HCT116 (cell line): ENCODE measurements around the gene MEIOB. TPM values are rescaled to one million over a fixed set of nuclear protein-coding genes. Genes with fewer than 3 reads are reported as not detected.

Source experiments
- ATAC-seq: fragments of 200-7000 bp; cut with Tn5 transposase; 2 replicates; pipeline ENCODE4 v1.9.1; 2020; ENCODE audit warnings: mild to moderate bottlenecking, moderate library complexity
- BruUV-seq: library from RNA; stranded (reverse); fragments of 400-500 nt; replicated peaks from 2 replicates; lab custom pipeline; 2021; lab: Mats Ljungman, UMichigan
- CTCF ChIA-PET: fragments of 300-600 bp; sonication (Branson Sonifier 250); formaldehyde crosslinking; loops from one replicate; lab custom pipeline; 2021; ENCODE audit warnings: antibody characterized with exemption; lab: Charles Lee
- POLR2A ChIA-PET: fragments of 300-600, 350-600 bp; sonication (Branson Sonifier 250); formaldehyde crosslinking; loops from one replicate; lab custom pipeline; 2021; ENCODE audit warnings: antibody characterized with exemption; lab: Charles Lee
- RAD21 ChIA-PET, 2 experiments: fragments of 300-600 bp; sonication (Branson Sonifier 250); formaldehyde crosslinking; loops; one replicate each; lab custom pipeline; 2023; ENCODE audit warnings: low total read pairs in 2 of 2; ENCODE audit not compliant: uncharacterized antibody in 2 of 2, unreplicated experiment in 2 of 2, low non-redundant PET in 1 of 2; lab: Charles Lee
- DNase-seq: peaks from one replicate; pipeline ENCODE4 v3.0.0-alpha.2; 2010; ENCODE audit warnings: low read depth, low spot score
- H2AFZ ChIP-seq: fragments of 200-600 bp; shearing (Covaris generic), sonication (generic); 2 replicates; pipeline ENCODE4 v1.6.1; 2017; ENCODE audit warnings: low read depth, mixed run types, mixed read lengths, antibody characterized with exemption, low read length; ENCODE audit not compliant: poor library complexity, severe bottlenecking
- H3K27ac ChIP-seq: 2 replicates; pipeline ENCODE4 v1.5.1; 2012; ENCODE audit warnings: low read depth, low read length
- H3K27me3 ChIP-seq: fragments of 200-600 bp; sonication (generic); 2 replicates; pipeline ENCODE4 v1.6.1; 2016; ENCODE audit warnings: mixed run types, low read length, mixed read lengths; ENCODE audit not compliant: insufficient read depth
- H3K36me3 ChIP-seq, 2 experiments: fragments of 200-500 bp in 1 of 2; fragments of 200-600 bp in 1 of 2; sonication (Bioruptor generic) in 1 of 2; sonication (generic) in 1 of 2; 2 replicates each; pipeline versions ENCODE4 v1.5.1 to v1.6.1; 2014 to 2016; ENCODE audit warnings: low read length in 2 of 2, inconsistent platforms in 1 of 2, mixed read lengths in 1 of 2, mixed run types in 1 of 2; ENCODE audit not compliant: insufficient read depth in 2 of 2, control insufficient read depth in 1 of 2
- H3K4me1 ChIP-seq, 2 experiments: fragments of 200-600 bp in 1 of 2; sonication (generic) in 1 of 2; 2 replicates each; pipeline versions ENCODE4 v1.5.1 to v1.6.1; 2012 to 2017; ENCODE audit warnings: low read length in 2 of 2, inconsistent platforms in 1 of 2, mild to moderate bottlenecking in 1 of 2, mixed read lengths in 1 of 2, mixed run types in 1 of 2, moderate library complexity in 1 of 2; ENCODE audit not compliant: insufficient read depth in 2 of 2, control insufficient read depth in 1 of 2
- H3K4me2 ChIP-seq: fragments of 200-600 bp; sonication (generic); 2 replicates; pipeline ENCODE4 v1.6.1; 2017; ENCODE audit warnings: mixed run types, low read length, mixed read lengths
- H3K4me3 ChIP-seq, 2 experiments: fragments of 200-600 bp in 1 of 2; sonication (generic) in 1 of 2; replicated peaks in 1 of 2; 2 replicates each; pipeline ENCODE4 v1.5.1; 2011 to 2016; ENCODE audit warnings: low read length in 2 of 2, control low read depth in 1 of 2, low read depth in 1 of 2, mild to moderate bottlenecking in 1 of 2, mixed read lengths in 1 of 2, mixed run types in 1 of 2
- H3K79me2 ChIP-seq: fragments of 200-600 bp; sonication (generic); 2 replicates; pipeline ENCODE4 v1.6.1; 2017; ENCODE audit warnings: mild to moderate bottlenecking, mixed run types, low read length, moderate library complexity, mixed read lengths; ENCODE audit not compliant: insufficient read depth
- H3K9ac ChIP-seq: fragments of 200-600 bp; sonication (generic); 2 replicates; pipeline ENCODE4 v1.6.1; 2016; ENCODE audit warnings: low read length, mixed read lengths
- H3K9me2 ChIP-seq: fragments of 200-600 bp; sonication (generic), shearing (Covaris generic); 2 replicates; pipeline ENCODE4 v1.6.1; 2017; ENCODE audit warnings: mixed run types, mild to moderate bottlenecking, moderate library complexity; ENCODE audit not compliant: insufficient read depth
- H3K9me3 ChIP-seq, 2 experiments: fragments of 200-500 bp in 1 of 2; fragments of 200-600 bp in 1 of 2; sonication (Bioruptor generic) in 1 of 2; sonication (generic) in 1 of 2; 2 replicates each; pipeline ENCODE4 v1.6.1; 2014 to 2017; ENCODE audit warnings: low read length in 2 of 2, mixed read lengths in 2 of 2, inconsistent platforms in 1 of 2, low read depth in 1 of 2, mild to moderate bottlenecking in 1 of 2, mixed run types in 1 of 2, moderate library complexity in 1 of 2; ENCODE audit not compliant: control insufficient read depth in 1 of 2, insufficient read depth in 1 of 2
- H4K20me1 ChIP-seq: fragments of 200-600 bp; sonication (generic), shearing (Covaris generic); 2 replicates; pipeline ENCODE4 v1.6.1; 2017; ENCODE audit warnings: mixed run types, mild to moderate bottlenecking, moderate library complexity; ENCODE audit not compliant: insufficient read depth
- CBX3 ChIP-seq: IDR thresholded peaks from 2 replicates; pipeline ENCODE4 v1.6.1; 2012; ENCODE audit warnings: low read depth
- EZH2 ChIP-seq: fragments of 200-600 bp; sonication (generic); IDR thresholded peaks from 2 replicates; pipeline ENCODE4 v1.6.1; 2017; ENCODE audit warnings: antibody characterized with exemption, mixed run types
- EZH2phosphoT487 ChIP-seq: fragments of 200-600 bp; IDR thresholded peaks from 2 replicates; pipeline ENCODE4 v1.6.1; 2018; ENCODE audit warnings: antibody characterized with exemption, borderline replicate concordance
- JUND ChIP-seq: IDR thresholded peaks from 2 replicates; pipeline ENCODE4 v1.6.1; 2012
- POLR2A ChIP-seq: IDR thresholded peaks from 2 replicates; pipeline ENCODE4 v1.7.0; 2011; ENCODE audit warnings: borderline replicate concordance; ENCODE audit not compliant: insufficient read depth, insufficient read length; ENCODE audit errors: extremely low read depth
- POLR2AphosphoS5 ChIP-seq: IDR thresholded peaks from 2 replicates; pipeline ENCODE4 v1.6.1; 2011; ENCODE audit warnings: mild to moderate bottlenecking, low read depth, low read length, moderate library complexity
- SIN3A ChIP-seq: IDR thresholded peaks from 2 replicates; pipeline ENCODE4 v1.6.1; 2012; ENCODE audit warnings: low read depth
- SP1 ChIP-seq: IDR thresholded peaks from 2 replicates; pipeline ENCODE4 v1.6.1; 2012; ENCODE audit warnings: low read depth
- SRF ChIP-seq: IDR thresholded peaks from 2 replicates; pipeline ENCODE4 v1.6.1; 2012; ENCODE audit warnings: low read depth
- TCF7L2 ChIP-seq: IDR thresholded peaks from 2 replicates; pipeline ENCODE4 v1.7.0; 2011; ENCODE audit warnings: borderline replicate concordance, inconsistent platforms; ENCODE audit not compliant: insufficient read depth, insufficient read length; ENCODE audit errors: extremely low read depth
- YY1 ChIP-seq: IDR thresholded peaks from 2 replicates; pipeline ENCODE4 v1.6.1; 2011; ENCODE audit warnings: low read length, low read depth, moderate library complexity, mild to moderate bottlenecking; ENCODE audit not compliant: insufficient replicate concordance; ENCODE audit errors: extremely low read depth
- ZFX ChIP-seq: fragments of 450-650 bp; IDR thresholded peaks from 2 replicates; pipeline ENCODE4 v1.6.1; 2017
- ZNF274 ChIP-seq: fragments of 200-500 bp; sonication (Bioruptor generic); IDR thresholded peaks from 2 replicates; pipeline ENCODE4 v1.6.1; 2014; ENCODE audit warnings: mild to moderate bottlenecking, low read depth, low read length, inconsistent platforms
- intact Hi-C: fragments of 100-400 bp; cut with micrococcal nuclease; formaldehyde crosslinking; loops from 2 replicates; pipeline ENCODE4 v1.10.0; 2022
- total RNA-seq: library from RNA; stranded (reverse); gene quantifications from one replicate; pipeline ENCODE4 v1.2.1, GENCODE V29; 2021; ENCODE audit not compliant: unreplicated experiment
- TF ChIP-seq, protein P1 (sequence below): IDR thresholded peaks from 2 replicates; pipeline ENCODE4 v1.6.1; 2011; ENCODE audit warnings: mild to moderate bottlenecking, low read length, moderate library complexity; ENCODE audit not compliant: insufficient replicate concordance; ENCODE audit errors: extremely low read depth
- TF ChIP-seq, protein P2 (sequence below), 3 experiments: fragments of 200-600 bp in 1 of 3; sonication (generic) in 1 of 3; IDR thresholded peaks in 2 of 3; conservative IDR thresholded peaks in 1 of 3; 2 replicates each; pipeline ENCODE4 v1.5.1; 2012 to 2017; ENCODE audit warnings: low read depth in 2 of 3, low read length in 2 of 3, antibody characterized with exemption in 1 of 3, borderline replicate concordance in 1 of 3, control low read depth in 1 of 3, mild to moderate bottlenecking in 1 of 3, mixed read lengths in 1 of 3, mixed run types in 1 of 3, moderate library complexity in 1 of 3; ENCODE audit not compliant: insufficient read depth in 1 of 3
- TF ChIP-seq, protein P3 (sequence below): IDR thresholded peaks from 2 replicates; pipeline ENCODE4 v1.6.1; 2012

The MEIOB gene
- total RNA-seq, 1 experiment from 2014 or later, result 0.59 TPM

DNA sequence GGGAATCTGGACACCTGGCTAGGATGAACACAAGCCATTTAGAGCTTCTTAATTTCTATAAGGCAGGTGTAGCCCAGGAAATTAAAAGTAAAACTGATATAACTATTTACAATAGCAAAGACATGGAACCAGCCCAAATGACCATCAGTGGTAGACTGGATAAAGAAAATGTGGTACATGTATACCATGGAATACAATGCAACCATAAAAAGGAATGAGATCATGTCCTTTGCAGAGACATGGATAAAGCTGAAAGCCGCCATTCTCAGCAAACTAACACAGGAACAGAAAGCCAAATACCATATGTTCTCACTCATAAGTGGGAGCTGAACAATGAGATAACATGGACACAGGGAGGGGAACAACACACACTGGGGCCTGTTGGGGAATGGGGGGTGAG, 25.5 kb downstream of the MEIOB start:
- intact Hi-C loops, result no loop called here
- DNase-seq (no peak), ATAC-seq (no peak)
- ChIA-PET RAD21 (no interaction called here), CTCF (no interaction called here), POLR2A (no interaction called here)
- Histone ChIP-seq H4K20me1 (no peaks in the 10 kb centered on the region), H2AFZ (no peak overlapping the region), H3K27ac (no peak overlapping the region), H3K4me3 (no peak overlapping the region), H3K9me2 (no peaks in the 10 kb centered on the region), H3K9me3 (no peaks in the 10 kb centered on the region), H3K36me3 (no peaks in the 10 kb centered on the region), H3K4me1 (no peaks in the 10 kb centered on the region), H3K9ac (no peak overlapping the region), H3K27me3 (no peaks in the 10 kb centered on the region), H3K79me2 (no peaks in the 10 kb centered on the region), H3K4me2 (no peak overlapping the region)
- TF ChIP-seq POLR2A (no peak), SP1 (no peak), TCF7L2 (no peak), SRF (no peak), ZNF274 (no peak), YY1 (no peak), POLR2AphosphoS5 (no peak), SIN3A (no peak), EZH2phosphoT487 (no peak), EZH2 (no peak), CBX3 (no peak), ZFX (no peak), JUND (no peak)
- TF ChIP-seq, protein P1, sequence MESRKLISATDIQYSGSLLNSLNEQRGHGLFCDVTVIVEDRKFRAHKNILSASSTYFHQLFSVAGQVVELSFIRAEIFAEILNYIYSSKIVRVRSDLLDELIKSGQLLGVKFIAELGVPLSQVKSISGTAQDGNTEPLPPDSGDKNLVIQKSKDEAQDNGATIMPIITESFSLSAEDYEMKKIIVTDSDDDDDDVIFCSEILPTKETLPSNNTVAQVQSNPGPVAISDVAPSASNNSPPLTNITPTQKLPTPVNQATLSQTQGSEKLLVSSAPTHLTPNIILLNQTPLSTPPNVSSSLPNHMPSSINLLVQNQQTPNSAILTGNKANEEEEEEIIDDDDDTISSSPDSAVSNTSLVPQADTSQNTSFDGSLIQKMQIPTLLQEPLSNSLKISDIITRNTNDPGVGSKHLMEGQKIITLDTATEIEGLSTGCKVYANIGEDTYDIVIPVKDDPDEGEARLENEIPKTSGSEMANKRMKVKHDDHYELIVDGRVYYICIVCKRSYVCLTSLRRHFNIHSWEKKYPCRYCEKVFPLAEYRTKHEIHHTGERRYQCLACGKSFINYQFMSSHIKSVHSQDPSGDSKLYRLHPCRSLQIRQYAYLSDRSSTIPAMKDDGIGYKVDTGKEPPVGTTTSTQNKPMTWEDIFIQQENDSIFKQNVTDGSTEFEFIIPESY, result no peak
- TF ChIP-seq, protein P2, sequence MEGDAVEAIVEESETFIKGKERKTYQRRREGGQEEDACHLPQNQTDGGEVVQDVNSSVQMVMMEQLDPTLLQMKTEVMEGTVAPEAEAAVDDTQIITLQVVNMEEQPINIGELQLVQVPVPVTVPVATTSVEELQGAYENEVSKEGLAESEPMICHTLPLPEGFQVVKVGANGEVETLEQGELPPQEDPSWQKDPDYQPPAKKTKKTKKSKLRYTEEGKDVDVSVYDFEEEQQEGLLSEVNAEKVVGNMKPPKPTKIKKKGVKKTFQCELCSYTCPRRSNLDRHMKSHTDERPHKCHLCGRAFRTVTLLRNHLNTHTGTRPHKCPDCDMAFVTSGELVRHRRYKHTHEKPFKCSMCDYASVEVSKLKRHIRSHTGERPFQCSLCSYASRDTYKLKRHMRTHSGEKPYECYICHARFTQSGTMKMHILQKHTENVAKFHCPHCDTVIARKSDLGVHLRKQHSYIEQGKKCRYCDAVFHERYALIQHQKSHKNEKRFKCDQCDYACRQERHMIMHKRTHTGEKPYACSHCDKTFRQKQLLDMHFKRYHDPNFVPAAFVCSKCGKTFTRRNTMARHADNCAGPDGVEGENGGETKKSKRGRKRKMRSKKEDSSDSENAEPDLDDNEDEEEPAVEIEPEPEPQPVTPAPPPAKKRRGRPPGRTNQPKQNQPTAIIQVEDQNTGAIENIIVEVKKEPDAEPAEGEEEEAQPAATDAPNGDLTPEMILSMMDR (IDR thresholded peaks at IDR 0.05 in 2 of 3, conservative IDR thresholded peaks at IDR 0.05 in 1 of 3; ENCODE audit: borderline replicate concordance in 1 of 3, insufficient read depth in 1 of 3, low read depth in 2 of 3, low read length in 2 of 3), result no peak
- TF ChIP-seq, protein P3, sequence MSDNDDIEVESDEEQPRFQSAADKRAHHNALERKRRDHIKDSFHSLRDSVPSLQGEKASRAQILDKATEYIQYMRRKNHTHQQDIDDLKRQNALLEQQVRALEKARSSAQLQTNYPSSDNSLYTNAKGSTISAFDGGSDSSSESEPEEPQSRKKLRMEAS, result no peak
- no TSS peak for BruUV-seq
